ENCODE data around the gene RNF157.

RNF157 gene

GRCh38 chr17:76138896-76139752 is 101.2 kb downstream of the RNF157 start:
- no peak for DNase-seq

- DNase-seq, result no peak
Observed at GRCh38 chr17:76138234-76138895, 101.9 kb downstream of the RNF157 start.

GRCh38 chr17:76137351-76138233 is 102.7 kb downstream of the RNF157 start:
- no peak for DNase-seq

GRCh38 chr17:76137001-76137350 is 103.3 kb downstream of the RNF157 start:
- no peak for DNase-seq

GRCh38 chr17:76136276-76137000 is 103.9 kb downstream of the RNF157 start:
- no peak for DNase-seq

GRCh38 chr17:76135810-76136188 is 104.5 kb downstream of the RNF157 start:
- DNase-seq, result no peak

- no peak for DNase-seq
Observed at GRCh38 chr17:76134911-76135809, 105.1 kb downstream of the RNF157 start.

GRCh38 chr17:76132574-76133338 is 107.5 kb downstream of the RNF157 start:
- DNase-seq, result no peak

GRCh38 chr17:76131692-76132573 is 108.4 kb downstream of the RNF157 start:
- DNase-seq, result no peak

GRCh38 chr17:76131051-76131691 is 109.1 kb downstream of the RNF157 start:
- DNase-seq, result no peak

- no peak for DNase-seq
Observed at GRCh38 chr17:76130473-76130872, 109.8 kb downstream of the RNF157 start.

- no peak for DNase-seq
Observed at GRCh38 chr17:76125922-76126321, 114.4 kb downstream of the RNF157 start.

GRCh38 chr17:76125391-76125675 is 115.0 kb downstream of the RNF157 start:
- no peak for DNase-seq

- no peak for DNase-seq
Observed at GRCh38 chr17:76124582-76125390, 115.5 kb downstream of the RNF157 start.

GRCh38 chr17:76123749-76124581 is 116.3 kb downstream of the RNF157 start:
- no peak for DNase-seq

GRCh38 chr17:76123191-76123499 is 117.1 kb downstream of the RNF157 start:
- DNase-seq, result no peak

- DNase-seq, result no peak
Observed at GRCh38 chr17:76122431-76123190, 117.7 kb downstream of the RNF157 start.

Measured in GDM1 (cell line).